Ascending aorta (tissue), 2 donors: ENCODE measurements around the gene ABCC11. TPM values are rescaled to one million over a fixed set of nuclear protein-coding genes. Genes with fewer than 3 reads are reported as not detected.

ENCODE experiments used
- DNase-seq, 2 donors: peaks; one replicate each; pipeline ENCODE4 v3.0.0-alpha.2; 2019; ENCODE audit warnings: low spot score in 2 of 2
- H3K27ac ChIP-seq, 2 donors: fragments of 200-600 bp; sonication (generic); one replicate each; pipeline ENCODE4 v1.5.1; 2016 to 2017; ENCODE audit warnings: mild to moderate bottlenecking in 1 of 2
- H3K27me3 ChIP-seq: fragments of 200-600 bp; sonication (generic); one replicate; pipeline ENCODE4 v1.5.1; 2017
- H3K36me3 ChIP-seq, 2 donors: fragments of 200-600 bp; sonication (generic); one replicate each; pipeline ENCODE4 v1.5.1; 2016
- H3K4me1 ChIP-seq, 2 donors: fragments of 200-600 bp; sonication (generic); one replicate each; pipeline ENCODE4 v1.5.1; 2016 to 2017; ENCODE audit warnings: mild to moderate bottlenecking in 1 of 2
- H3K4me3 ChIP-seq, 2 donors: fragments of 200-600 bp; sonication (generic); one replicate each; pipeline ENCODE4 v1.5.1; 2016 to 2017; ENCODE audit warnings: mild to moderate bottlenecking in 1 of 2
- H3K9me3 ChIP-seq, 2 donors: fragments of 200-600 bp; sonication (generic); one replicate each; pipeline ENCODE4 v1.5.1; 2016
- CTCF ChIP-seq, 3 experiments: fragments of 200-600 bp in 2 of 3; fragments of 450-650 bp in 1 of 3; sonication (generic) in 2 of 3; IDR thresholded peaks; one replicate each; pipeline ENCODE4 v1.5.1; 2016 to 2019; ENCODE audit warnings: antibody characterized with exemption in 3 of 3, mild to moderate bottlenecking in 1 of 3, moderate library complexity in 1 of 3
- intact Hi-C: fragments of 100-400 bp; cut with DNase I; formaldehyde crosslinking; loops from one replicate; pipeline ENCODE4 v1.15.1; 2023
- total RNA-seq: library from RNA; depleted of rRNA; stranded (reverse); fragments of >200 nt; gene quantifications from one replicate; pipeline ENCODE4 v1.1.0, GENCODE V29; 2016

ABCC11 gene
- total RNA-seq, 1 donor from 2014 or later, result not detected

GRCh38 chr16:48279199-48279598 is 31.9 kb upstream of the ABCC11 start:
- Histone ChIP-seq H3K27me3 (no peaks in the 10 kb centered on the region), H3K9me3 (no peaks in the 10 kb centered on the region), H3K4me3 (no peak overlapping the region), H3K27ac (no peak overlapping the region), H3K36me3 (peaks cover 0 to 5% of the 10 kb centered on the region in 2 donors), H3K4me1 (peaks cover 0 to 7% of the 10 kb centered on the region in 2 donors)
- DNase-seq, result no peak
- intact Hi-C loops, result no loop called here
- no peak for TF ChIP-seq CTCF (IDR thresholded peaks at IDR 0.05)

GRCh38 chr16:48277158-48277557 is 29.8 kb upstream of the ABCC11 start:
- intact Hi-C loops, result no loop called here
- Histone ChIP-seq H3K36me3 (no peaks in the 10 kb centered on the region), H3K4me3 (no peak overlapping the region), H3K4me1 (peaks cover 0 to 9% of the 10 kb centered on the region in 2 donors), H3K27ac (no peak overlapping the region), H3K27me3 (no peaks in the 10 kb centered on the region), H3K9me3 (no peaks in the 10 kb centered on the region)
- DNase-seq, result no peak
- no peak for TF ChIP-seq CTCF (IDR thresholded peaks at IDR 0.05)

- Histone ChIP-seq H3K27ac (peak overlapping the region in 1 of 2 donors; percentile 37), H3K4me1 (peaks cover 0 to 11% of the 10 kb centered on the region in 2 donors), H3K9me3 (no peaks in the 10 kb centered on the region), H3K4me3 (no peak overlapping the region), H3K36me3 (peaks cover 0 to under 1% of the 10 kb centered on the region in 2 donors), H3K27me3 (no peaks in the 10 kb centered on the region)
- intact Hi-C loops, result no loop called here
- no peak for DNase-seq
- TF ChIP-seq CTCF (IDR thresholded peaks at IDR 0.05), result no peak
Measured at GRCh38 chr16:48276102-48276501, 28.8 kb upstream of the ABCC11 start.

DNA sequence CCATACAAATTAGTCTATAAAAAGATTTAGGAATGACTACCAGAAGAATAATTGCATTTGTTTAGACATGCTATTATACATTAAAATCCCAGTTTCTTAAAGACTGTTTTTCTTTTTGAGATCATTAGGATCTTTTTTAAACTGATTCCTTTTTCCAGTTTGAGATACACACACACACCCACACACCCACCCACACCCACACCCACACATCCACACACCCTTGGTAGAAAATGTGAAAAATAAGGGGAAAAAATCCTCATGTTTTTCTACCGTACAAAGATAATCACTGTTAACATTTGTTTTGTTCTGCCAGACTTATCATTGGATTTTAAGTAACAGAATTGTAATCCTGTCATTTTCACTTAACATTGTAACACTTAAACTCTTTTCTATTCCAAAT is 27.1 kb upstream of the ABCC11 start:
- Histone ChIP-seq H3K27ac (peak overlapping the region in 1 of 2 donors; percentile 12), H3K4me1 (peaks cover 0 to 11% of the 10 kb centered on the region in 2 donors), H3K9me3 (no peaks in the 10 kb centered on the region), H3K27me3 (no peaks in the 10 kb centered on the region), H3K4me3 (no peak overlapping the region), H3K36me3 (peaks cover 6 to 8% of the 10 kb centered on the region in 2 donors)
- intact Hi-C loops, result loop anchor here (5.0 kb wide), 2 partner anchors 268 to 348 kb away; no protein-coding TSS in a partner anchor
- TF ChIP-seq CTCF (IDR thresholded peaks at IDR 0.05), result no peak
- no peak for DNase-seq

DNA sequence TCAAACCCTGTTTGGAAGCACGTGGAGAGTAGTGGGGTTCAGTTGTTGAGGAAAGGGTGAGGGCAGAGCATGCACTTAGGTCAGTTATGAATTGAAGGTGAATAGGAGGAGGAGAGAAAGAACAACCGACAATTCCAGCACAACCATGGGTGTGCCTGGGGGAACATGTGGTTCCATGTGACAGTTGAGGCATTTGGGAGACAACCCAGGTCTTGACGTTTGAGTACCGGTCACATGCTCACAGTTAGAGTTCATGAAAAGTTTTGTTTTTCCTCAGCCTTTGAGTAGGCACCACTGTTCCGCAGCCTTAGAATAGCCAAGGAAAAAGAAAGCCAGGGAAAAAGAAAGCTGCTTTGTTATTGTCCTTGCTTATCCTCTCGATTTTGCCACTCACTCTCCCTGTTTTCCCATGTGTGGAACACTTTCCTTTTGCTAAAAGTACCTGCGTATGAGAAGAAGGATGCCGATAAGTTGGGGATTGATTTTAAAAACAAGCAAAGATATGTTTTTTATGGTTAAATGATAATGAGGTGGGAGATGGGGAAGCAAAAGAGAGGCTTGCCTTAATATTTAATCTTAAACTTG is 25.6 kb upstream of the ABCC11 start:
- peaks cover 0 to 11% of the 10 kb centered on the region in 2 donors for H3K4me1 ChIP-seq
- DNase-seq, result no peak

More for the DNA sequence above, 25.6 kb upstream of the ABCC11 start:
- no peak for TF ChIP-seq CTCF (IDR thresholded peaks at IDR 0.05)
- peaks cover 6 to 8% of the 10 kb centered on the region in 2 donors for H3K36me3 ChIP-seq
- H3K4me3 ChIP-seq, result peak overlapping the region in 1 of 2 donors; percentile 48
- no peaks in the 10 kb centered on the region for H3K9me3 ChIP-seq
- no peaks in the 10 kb centered on the region for H3K27me3 ChIP-seq
- peak overlapping the region; percentile 12 to 70 for H3K27ac ChIP-seq
- intact Hi-C loops, result loop anchor here (5.0 kb wide), 2 partner anchors 269 to 349 kb away; no protein-coding TSS in a partner anchor
